ENCODE measurements around the gene ZNF71.

Gene ZNF71

DNA sequence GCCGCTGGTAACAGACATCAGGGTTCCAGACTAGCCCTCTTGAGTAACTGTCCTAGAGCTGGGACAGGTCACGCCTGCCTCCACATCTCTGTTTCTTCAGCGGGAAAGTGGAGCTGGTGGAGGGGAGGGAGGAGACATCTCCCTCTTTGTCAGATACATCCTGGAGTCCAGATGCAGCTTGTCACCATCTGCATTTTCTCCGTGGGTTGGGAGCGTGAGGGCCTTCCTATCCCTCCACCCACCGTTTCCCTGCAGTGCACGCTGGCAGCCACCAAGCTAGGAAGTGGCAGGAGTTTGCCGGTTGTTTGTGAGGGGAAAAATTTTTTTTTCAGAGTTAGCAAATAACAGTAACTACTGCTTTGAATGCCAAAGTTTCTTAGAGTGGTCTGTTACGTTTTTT lies 27.9 kb downstream of the ZNF71 start:
- peaks cover 2% of the 10 kb centered on the region; the same call in 1 of the 2 replicates for H3K9me3 ChIP-seq
- peaks cover 12% of the 10 kb centered on the region for H3K36me3 ChIP-seq
- H3K27me3 ChIP-seq = no peaks in the 10 kb centered on the region
- TF ChIP-seq, protein P1, sequence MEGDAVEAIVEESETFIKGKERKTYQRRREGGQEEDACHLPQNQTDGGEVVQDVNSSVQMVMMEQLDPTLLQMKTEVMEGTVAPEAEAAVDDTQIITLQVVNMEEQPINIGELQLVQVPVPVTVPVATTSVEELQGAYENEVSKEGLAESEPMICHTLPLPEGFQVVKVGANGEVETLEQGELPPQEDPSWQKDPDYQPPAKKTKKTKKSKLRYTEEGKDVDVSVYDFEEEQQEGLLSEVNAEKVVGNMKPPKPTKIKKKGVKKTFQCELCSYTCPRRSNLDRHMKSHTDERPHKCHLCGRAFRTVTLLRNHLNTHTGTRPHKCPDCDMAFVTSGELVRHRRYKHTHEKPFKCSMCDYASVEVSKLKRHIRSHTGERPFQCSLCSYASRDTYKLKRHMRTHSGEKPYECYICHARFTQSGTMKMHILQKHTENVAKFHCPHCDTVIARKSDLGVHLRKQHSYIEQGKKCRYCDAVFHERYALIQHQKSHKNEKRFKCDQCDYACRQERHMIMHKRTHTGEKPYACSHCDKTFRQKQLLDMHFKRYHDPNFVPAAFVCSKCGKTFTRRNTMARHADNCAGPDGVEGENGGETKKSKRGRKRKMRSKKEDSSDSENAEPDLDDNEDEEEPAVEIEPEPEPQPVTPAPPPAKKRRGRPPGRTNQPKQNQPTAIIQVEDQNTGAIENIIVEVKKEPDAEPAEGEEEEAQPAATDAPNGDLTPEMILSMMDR (IDR thresholded peaks at IDR 0.05; ENCODE audit: low read depth, low read length) = no peak
- no peaks in the 10 kb centered on the region for H3K4me1 ChIP-seq
- no peak for DNase-seq
- H3K4me3 ChIP-seq (ENCODE audit: low read depth, low read length) = no peak overlapping the region

DNA sequence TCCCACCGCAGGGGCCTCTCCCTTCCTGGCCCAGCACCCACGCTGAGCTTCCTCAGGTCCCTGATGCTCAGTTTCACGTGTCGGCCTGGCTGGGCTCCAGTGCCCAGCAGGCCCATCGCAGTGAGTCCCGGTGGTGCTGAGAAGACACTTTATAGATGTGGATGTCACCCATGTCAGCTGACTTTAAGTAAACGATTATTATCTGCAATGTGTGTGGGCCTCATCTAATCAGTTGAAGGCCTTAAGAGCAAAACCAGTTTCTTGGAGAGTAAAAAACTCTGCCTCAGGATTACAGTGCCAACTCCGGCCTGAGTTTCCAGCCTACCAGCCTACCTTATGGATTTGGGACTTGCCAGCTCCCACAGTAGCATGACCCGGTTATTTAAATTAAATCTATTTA lies 30.6 kb downstream of the ZNF71 start:
- Histone ChIP-seq H3K36me3 (peaks cover 12% of the 10 kb centered on the region), H3K4me3 (ENCODE audit: low read depth, low read length) (no peak overlapping the region), H3K9me3 (no peaks in the 10 kb centered on the region; the same call in 1 of the 2 replicates), H3K27me3 (no peaks in the 10 kb centered on the region), H3K4me1 (no peaks in the 10 kb centered on the region)
- DNase-seq = no peak
- TF ChIP-seq, protein P1 (IDR thresholded peaks at IDR 0.05; ENCODE audit: low read depth, low read length) = no peak

DNA sequence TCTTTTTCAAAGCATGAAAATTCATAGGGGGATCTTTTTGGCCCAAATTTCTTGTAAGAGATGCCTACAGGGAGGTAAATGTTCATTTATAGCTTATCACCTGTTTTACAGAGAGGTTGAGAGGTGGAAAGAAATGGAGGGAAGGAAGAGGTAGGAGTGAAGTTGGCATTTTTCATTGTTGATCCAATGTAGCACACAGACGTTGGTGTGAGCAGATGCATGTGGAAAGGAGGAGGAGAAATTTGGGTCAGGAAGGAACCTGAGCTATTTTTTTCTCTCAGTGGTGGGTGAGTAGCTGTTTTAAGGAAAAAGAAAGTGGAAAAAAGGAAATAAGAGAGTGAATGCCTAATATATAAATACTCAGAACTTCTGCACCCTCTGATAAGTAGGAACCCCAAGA lies 37.9 kb downstream of the ZNF71 start:
- Histone ChIP-seq H3K36me3 (no peaks in the 10 kb centered on the region), H3K4me3 (ENCODE audit: low read depth, low read length) (no peak overlapping the region), H3K4me1 (no peaks in the 10 kb centered on the region), H3K27me3 (no peaks in the 10 kb centered on the region), H3K9me3 (no peaks in the 10 kb centered on the region; the same call in 1 of the 2 replicates)
- TF ChIP-seq, protein P1 (IDR thresholded peaks at IDR 0.05; ENCODE audit: low read depth, low read length) = no peak
- DNase-seq = no peak

DNA sequence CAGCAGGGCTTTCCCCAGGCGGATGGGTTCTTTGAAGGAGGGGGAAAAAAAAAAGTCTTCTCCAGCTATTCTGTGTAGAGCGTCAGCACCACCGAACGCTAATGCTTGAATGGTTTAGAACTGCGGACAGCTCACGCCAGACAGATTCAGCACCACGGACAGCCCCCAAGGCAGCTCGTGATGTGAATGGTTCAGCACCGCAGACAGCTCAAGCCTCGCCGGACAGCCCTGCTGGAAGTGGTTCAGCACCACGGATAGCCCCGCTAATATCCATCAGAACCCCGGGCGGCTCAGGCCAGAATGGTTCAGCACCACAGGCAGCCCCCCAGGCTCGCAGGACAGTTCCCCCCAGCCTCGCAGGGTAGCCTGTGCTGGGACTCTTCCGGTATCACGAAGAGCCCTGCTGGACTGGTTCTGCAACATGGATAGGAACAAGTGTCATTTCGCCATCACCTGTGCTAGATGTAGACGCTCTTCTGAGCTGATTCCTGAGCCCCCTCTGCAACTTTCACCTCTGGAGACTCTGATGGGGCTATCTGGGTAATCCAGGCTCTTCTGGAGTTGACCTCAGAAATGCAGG lies 43.0 kb downstream of the ZNF71 start:
- DNase-seq = peak; percentile 24
- Histone ChIP-seq H3K9me3 (peaks cover 2% of the 10 kb centered on the region; the same call in 1 of the 2 replicates), H3K36me3 (no peaks in the 10 kb centered on the region), H3K4me3 (ENCODE audit: low read depth, low read length) (no peak overlapping the region), H3K4me1 (no peaks in the 10 kb centered on the region), H3K27me3 (no peaks in the 10 kb centered on the region; the same call in 1 of the 2 replicates)
- TF ChIP-seq, protein P1 (IDR thresholded peaks at IDR 0.05; ENCODE audit: low read depth, low read length) = no peak

DNA sequence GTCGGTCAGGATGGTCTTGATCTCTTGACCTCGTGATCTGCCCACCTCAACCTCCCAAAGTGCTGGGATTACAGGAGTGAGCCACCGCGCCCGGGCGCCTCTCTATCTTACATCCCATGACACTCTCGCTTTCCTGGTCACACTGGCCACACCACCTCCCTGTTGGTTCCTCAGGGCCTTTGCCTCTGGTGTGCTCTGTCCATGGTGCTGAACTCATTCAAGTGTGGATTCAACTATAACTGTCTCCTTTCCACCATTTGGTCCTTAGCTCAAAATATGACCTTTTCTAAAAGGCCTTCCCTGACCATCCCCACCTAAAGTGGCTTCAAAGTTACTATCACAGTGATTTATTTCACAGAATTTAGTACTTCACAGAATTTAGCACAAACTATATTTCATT lies 44.1 kb downstream of the ZNF71 start:
- H3K4me3 ChIP-seq (ENCODE audit: low read depth, low read length) = no peak overlapping the region
- H3K36me3 ChIP-seq = no peaks in the 10 kb centered on the region
- peaks cover 2% of the 10 kb centered on the region; the same call in 1 of the 2 replicates for H3K9me3 ChIP-seq
- H3K27me3 ChIP-seq = no peaks in the 10 kb centered on the region; the same call in 1 of the 2 replicates
- no peak for DNase-seq
- TF ChIP-seq, protein P1 (IDR thresholded peaks at IDR 0.05; ENCODE audit: low read depth, low read length) = no peak
- H3K4me1 ChIP-seq = no peaks in the 10 kb centered on the region

DNA sequence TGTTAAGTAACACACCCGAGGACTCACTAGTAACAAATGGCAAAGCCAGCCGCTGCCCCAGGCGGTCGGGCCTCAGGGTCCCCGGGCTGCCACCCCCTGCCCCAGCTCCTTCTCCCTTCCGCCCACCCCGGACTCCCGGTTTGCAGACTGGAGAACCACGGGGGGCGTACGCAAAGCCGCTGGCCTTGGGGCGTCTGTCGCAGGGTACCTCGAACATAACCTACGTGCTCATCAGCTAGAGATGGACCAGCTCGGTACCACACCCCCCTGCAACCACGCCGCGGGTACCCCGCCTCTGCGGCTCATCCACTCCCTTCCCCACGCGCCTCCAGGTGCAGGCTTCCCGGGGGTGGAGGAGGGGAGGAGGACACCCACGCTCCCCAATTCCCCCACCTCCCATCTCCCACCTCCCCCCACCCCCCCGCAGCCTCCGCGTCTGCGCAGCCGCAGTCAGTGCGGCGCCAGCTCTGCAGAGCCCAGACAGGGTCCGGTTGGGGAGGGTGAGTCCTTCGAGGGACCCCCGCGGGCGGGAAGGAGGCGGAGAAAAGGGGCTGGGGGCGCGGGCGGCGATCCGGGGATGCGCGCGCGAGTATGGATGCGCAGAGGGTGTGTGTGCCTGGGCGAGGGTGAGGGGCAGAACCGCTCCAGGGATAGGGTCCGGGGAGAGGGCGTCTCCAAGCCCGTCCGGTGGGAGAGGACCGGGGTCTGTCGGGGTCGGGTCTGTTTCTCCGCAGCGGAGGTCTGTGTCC lies 47.8 kb downstream of the ZNF71 start, which contains the start of gene SMIM17:
Gene SMIM17 (plus strand): TSS at position 449 of the 749 bp plus-strand sequence. CDS start 2,509 bp downstream, outside the sequence.
- peaks cover 6% of the 10 kb centered on the region for H3K9me3 ChIP-seq
- no peaks in the 10 kb centered on the region for H3K36me3 ChIP-seq
- TF ChIP-seq, protein P1 (IDR thresholded peaks at IDR 0.05; ENCODE audit: low read depth, low read length) = no peak
- H3K4me3 ChIP-seq (ENCODE audit: low read depth, low read length) = no peak within 1 kb of the TSS
- H3K4me1 ChIP-seq = no peaks in the 10 kb centered on the region
- no peak for DNase-seq
- H3K27me3 ChIP-seq = no peaks in the 10 kb centered on the region; the same call in 1 of the 2 replicates

Data from BE2C (cell line).